ENCODE measurements around the gene LTBP1. TPM values are rescaled to one million over a fixed set of nuclear protein-coding genes. Genes with fewer than 3 reads are reported as not detected.

Gene LTBP1
- total RNA-seq, 1 donor from 2014 or later, result 124 TPM

DNA sequence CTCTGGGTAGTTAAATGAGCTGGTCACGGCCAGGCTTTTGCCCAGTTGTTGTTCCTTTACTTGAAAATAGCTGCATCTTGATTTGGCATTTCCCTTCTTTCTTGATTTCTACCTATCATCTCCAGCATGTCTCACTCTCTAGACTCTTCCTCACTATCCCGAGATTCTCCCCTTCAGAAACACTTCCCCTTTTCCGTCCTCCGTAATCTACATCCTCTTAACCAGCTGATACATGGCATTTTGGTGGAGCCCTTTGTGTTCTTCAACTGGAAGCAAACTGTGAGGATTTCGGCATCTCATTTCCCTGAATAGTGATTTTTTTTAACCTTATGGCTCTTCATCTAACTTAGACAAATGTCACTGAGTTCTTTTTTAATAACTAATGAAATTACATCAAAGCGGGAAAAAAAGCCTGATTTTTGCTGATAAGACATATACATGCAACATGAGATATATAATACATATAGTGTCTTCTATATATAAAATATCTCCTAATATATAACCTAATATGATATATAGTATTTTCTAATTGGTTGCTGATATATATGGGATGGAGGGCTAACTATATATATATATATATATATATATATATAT is 309.5 kb downstream of the LTBP1 start:
- no peak for DNase-seq (ENCODE audit: low spot score)
- intact Hi-C loops (cut with DNase I), result no loop called here

DNA sequence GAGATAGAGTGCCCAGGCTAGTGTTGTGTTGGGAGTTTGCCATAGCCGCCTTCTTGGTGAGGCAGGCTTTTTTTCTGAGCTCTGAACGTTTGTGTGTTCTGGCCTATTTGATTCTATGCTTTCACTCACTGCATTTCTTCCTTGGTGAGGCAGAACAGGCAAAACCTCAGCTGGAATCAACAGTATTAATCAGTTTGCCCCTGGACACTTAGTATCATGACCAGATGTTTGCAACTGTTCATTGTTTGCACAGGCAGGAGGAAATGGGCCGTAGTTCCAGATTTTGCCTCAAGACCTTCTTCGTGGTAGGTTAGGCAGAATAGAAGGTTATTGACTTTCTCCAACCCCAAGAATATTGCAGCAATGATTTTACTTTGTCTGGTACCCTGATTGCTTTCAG is 311.6 kb downstream of the LTBP1 start:
- intact Hi-C loops (cut with DNase I), result no loop called here

DNA sequence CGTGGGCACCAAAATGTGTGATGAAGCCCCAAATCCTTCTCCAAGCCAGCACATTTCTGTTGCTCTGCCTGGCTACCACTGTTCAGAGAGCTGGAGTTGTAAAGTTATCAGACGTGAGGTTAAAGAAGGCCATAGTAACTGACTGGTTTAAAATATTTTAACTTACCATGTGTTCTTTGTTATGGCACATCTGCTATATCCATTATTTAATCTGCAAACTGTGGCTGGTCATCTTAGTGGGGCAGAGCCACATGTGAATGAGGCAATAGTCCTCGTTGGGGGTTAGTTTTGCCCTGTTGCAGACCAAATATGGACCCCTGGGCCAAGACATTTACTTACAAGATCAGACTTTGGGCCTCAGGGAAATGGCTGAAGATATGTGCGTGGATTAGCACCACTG is 315.3 kb downstream of the LTBP1 start:
- intact Hi-C loops (cut with DNase I), result loop anchor here (10.0 kb wide), 1 partner anchor 127 kb away; no protein-coding TSS in a partner anchor
- no peak for DNase-seq (ENCODE audit: low spot score)

More for the DNA sequence above, 311.6 kb downstream of the LTBP1 start:
- DNase-seq (ENCODE audit: low spot score), result no peak

DNA sequence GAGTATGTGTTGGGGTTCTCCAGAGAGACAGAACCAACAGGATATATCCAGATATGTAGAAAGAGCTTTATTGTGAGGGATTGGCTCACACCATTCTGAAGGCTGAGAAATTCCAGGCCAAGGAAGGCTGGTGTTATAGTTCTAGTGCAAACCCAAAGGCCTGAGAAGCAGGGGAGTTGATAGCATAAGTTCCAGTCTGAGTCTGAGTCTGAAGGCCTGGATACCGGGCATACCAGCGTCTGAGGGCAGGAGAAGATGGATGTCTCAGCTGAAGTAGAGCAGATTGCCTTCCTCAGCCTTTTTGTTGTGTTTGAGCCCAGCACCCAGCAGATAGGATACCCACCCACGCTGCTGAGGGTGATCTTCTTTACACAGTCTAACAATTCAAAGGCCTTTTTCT is 318.0 kb downstream of the LTBP1 start:
- intact Hi-C loops (cut with DNase I), result loop anchor here (5.0 to 10.0 kb wide), 3 partner anchors 130 to 492 kb away; no protein-coding TSS in a partner anchor
- DNase-seq (ENCODE audit: low spot score), result no peak

DNA sequence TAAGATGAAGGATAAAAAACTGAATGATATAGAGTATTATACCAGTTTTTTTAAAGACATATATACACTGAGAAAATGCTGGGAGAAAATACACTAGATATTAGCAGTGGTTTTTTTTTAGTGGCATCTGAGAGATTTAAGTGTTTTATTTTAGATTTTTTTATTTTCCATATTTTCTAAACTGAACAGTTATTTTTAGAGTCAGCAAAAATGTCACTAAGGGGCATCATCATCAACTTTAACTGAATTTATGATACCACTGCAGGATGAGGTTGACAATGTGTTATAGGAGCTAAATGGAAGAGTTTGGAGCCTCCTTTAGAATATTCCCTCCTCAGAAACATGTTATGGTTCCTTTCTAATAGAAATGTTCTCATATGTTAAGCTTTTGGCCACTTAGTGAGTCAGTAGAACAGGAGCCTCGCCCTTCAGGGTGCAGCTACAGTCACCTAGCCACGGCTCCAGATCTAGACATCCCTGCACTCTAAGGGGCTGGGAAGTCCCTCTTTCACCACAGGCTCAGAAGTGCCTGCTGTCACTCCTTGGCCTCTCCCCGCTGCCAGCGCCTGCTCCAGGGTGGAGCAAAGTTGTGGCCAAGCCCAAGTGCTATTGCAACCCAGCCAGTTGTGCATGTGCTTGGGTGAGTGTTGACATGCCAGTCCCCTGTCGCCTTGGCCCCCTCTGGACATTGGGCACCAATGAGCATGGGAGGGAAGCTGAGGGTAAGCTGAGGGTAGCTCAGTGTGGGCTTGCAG is 319.0 kb downstream of the LTBP1 start:
- intact Hi-C loops (cut with DNase I), result loop anchor here (5.0 to 10.0 kb wide), 3 partner anchors 131 to 493 kb away; no protein-coding TSS in a partner anchor
- DNase-seq (ENCODE audit: low spot score), result no peak

DNA sequence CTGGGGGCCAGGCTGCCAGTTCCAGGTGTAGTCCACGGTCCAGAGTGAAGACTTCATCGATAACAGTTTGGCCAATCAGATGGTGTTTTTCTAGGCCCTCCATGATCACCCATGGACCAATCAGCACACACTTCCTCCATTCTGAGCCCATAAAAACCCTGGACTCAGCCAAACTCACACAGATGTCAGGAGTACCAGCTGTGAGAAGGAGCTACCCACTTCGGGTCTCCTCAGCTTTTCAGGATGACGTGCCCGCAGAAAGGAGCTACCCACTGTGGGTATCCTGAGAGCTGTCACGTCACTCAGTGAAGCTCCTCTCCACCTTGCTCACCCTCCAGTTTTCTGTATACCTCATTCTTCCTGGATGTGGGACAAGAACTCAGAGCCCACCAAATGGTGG is 319.7 kb downstream of the LTBP1 start:
- intact Hi-C loops (cut with DNase I), result loop anchor here (5.0 to 10.0 kb wide), 3 partner anchors 132 to 494 kb away; no protein-coding TSS in a partner anchor
- no peak for DNase-seq (ENCODE audit: low spot score)

DNA sequence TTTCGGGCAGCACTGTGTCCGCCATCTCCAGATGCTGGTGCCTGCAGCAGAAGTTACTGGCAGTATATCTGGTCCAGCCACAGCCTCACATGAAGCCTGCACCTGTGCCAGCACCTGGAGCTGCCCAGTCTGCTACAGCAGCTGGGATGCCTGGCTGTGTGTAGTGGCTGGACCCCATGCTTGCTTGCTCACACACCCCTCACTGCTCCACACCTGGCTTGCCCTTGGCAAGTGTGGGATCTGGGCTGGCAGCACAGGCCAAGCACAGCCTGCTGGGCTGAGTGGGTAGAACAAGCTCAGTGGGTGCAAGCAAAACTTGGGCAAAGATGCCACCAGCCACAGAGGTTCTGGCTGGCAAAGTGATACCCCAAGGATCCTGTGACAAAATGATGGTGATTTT is 320.3 kb downstream of the LTBP1 start:
- intact Hi-C loops (cut with DNase I), result loop anchor here (5.0 to 10.0 kb wide), 3 partner anchors 132 to 495 kb away; no protein-coding TSS in a partner anchor
- no peak for DNase-seq (ENCODE audit: low spot score)

DNA sequence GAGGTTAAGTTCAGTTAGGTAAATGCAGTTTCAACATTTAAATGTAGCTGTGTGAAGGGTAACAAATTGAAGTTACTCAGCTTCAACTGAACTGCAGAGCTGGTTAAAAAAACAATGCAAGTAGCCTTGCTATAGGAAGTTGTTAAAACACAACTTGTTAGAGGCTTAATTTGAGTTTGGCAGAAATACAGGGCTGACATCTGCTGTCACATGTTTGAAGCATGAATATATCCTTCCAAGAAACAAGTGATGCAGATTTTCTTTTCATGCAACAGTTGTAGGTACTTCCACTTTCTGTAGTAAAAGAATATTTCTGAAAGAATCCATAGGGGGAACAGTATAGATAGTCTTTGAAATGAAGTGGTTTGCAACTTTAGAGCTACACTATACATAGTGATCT is 321.0 kb downstream of the LTBP1 start:
- intact Hi-C loops (cut with DNase I), result loop anchor here (5.0 to 10.0 kb wide), 3 partner anchors 133 to 495 kb away; no protein-coding TSS in a partner anchor
- DNase-seq (ENCODE audit: low spot score), result no peak

DNA sequence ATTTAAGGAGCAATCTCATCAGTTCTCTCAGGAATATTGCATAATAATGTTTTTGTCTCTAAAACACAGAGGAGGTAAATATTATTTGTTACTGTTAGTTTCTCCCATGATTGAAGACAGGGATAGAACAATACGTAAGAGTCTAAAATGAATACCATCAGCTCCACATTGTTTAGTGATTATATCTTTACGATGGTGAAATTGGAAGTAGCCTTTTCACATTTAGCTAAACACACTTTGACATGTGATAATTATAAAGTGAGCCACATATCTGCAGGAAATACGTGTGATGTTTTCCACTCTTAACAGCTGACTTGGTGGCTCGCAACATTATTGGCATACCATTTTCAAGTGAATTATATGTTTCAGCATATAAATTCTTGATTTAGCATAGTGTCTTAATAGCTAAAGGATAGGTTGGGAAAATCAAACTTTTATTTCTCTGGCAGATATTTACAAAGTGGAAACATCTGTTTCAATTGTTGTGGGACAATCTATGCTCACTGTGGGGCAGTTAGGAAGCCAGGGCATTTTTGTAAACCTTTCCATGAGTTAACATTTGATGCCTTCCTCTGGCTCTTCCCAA is 321.6 kb downstream of the LTBP1 start:
- intact Hi-C loops (cut with DNase I), result loop anchor here (5.0 to 10.0 kb wide), 3 partner anchors 134 to 496 kb away; no protein-coding TSS in a partner anchor

DNA sequence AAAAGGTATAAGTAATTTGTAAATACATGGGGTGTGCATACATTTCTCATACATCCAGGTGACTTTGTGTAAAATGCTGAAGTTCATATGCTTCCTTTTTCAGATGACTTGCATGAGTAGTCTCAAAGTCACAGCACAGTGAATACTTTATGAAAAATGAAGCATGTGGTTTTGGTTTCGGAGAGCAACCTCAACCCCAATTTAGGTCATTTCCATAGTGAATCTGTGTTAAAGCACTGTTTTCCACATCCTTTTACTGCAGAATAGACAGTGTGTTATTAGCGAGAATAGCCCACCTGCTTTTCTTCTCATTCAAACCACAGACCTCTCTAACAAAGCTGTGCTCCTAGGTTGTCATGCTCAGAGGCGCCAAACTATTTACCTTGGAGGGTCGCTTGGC is 325.2 kb downstream of the LTBP1 start:
- intact Hi-C loops (cut with DNase I), result loop anchor here (5.0 kb wide), 1 partner anchor 240 kb away; no protein-coding TSS in a partner anchor
- no peak for DNase-seq (ENCODE audit: low spot score)

More for the DNA sequence above, 321.6 kb downstream of the LTBP1 start:
- no peak for DNase-seq (ENCODE audit: low spot score)

DNA sequence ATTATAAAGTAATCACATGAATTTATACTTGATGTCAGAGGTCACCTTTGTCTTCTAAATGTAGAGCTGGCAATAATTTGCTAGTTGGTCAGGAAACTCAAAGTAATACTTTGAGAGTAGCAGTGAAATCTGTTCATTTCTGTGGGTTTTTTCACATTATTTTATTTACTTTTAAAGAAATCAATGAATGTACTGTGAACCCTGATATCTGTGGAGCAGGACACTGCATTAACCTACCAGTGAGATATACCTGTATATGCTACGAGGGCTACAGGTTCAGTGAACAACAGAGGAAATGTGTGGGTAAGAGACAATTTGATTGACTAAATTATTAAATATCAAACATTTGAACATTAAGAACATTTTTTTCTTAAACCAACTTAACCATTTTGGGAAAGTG is 326.7 kb downstream of the LTBP1 start:
- DNase-seq (ENCODE audit: low spot score), result no peak
- intact Hi-C loops (cut with DNase I), result loop anchor here (5.0 kb wide), 1 partner anchor 241 kb away; no protein-coding TSS in a partner anchor

DNA sequence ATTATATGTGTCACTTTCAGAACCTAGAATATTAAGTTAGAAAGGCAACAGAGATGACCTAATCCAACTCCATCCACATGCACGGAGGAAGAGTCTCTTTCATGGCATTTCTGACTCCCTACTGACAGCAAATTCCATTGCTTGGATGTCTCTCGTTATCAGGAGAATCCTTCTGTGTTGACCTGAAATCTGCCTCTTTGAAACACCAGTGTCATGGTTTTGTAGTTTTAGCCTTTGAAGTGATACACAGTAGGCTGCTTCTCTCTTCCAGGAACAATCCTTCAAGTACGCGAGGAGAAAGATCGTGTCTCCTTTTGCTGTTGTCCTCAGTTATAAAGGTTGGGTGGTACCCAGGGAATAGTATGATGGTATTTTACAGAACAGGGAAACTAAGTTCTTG is 327.8 kb downstream of the LTBP1 start:
- intact Hi-C loops (cut with DNase I), result loop anchor here (5.0 kb wide), 1 partner anchor 242 kb away; no protein-coding TSS in a partner anchor
- no peak for DNase-seq (ENCODE audit: low spot score)

DNA sequence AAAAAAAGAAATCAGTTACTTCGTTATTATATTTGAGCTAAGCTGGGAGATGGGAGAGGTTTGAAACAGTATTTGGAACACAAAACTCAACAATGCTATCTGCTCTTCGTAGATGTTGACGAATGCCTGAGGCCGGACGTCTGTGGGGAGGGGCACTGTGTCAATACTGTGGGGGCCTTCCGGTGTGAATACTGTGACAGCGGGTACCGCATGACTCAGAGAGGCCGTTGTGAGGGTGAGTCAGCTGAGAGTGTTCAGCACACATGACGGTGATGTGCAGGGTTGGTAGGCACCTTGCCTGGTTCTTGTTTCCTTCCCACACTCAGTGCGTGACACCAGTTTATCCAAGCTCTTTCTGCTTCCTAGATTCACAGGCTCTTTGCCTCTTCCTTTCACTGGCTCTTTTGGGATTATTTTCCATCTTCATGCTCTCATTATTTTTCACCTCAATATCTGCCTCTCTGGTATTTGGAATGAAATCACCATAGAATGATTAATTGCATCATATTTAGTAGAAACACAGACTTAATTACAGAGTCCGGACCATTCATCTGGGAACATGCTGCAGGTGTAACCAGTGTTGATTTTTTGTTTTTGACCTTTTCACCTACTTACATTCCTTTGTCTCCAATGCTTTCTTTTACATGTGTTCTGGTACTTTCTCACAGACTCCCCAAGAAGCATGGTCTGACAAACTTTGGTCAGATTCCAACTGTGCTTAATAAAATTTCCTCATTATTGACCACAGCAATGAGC is 329.1 kb downstream of the LTBP1 start:
- intact Hi-C loops (cut with DNase I), result loop anchor here (5.0 kb wide), 1 partner anchor 96 kb away; no protein-coding TSS in a partner anchor
- DNase-seq (ENCODE audit: low spot score), result no peak

DNA sequence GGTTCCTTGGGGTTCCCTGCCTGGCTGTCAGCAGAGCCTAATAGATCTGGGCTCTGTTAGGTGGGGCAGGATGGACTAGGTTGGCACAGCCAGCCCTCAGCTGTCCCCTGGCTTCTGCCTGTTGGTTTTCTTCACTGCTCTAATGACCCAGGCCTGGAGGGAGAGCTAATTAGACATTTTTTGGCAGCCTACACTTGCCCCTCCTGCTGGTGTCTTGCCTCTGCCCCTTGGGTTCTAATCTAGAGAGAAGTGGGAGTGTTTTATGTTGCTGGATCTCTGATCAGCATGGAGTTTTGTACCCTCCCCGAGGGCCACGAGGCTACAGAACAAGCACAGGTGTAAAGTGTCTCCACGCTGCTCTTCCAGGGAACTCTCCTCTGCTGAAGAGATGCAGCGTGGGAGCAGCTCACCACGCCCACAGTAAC is 330.3 kb downstream of the LTBP1 start:
- DNase-seq (ENCODE audit: low spot score), result no peak
- intact Hi-C loops (cut with DNase I), result loop anchor here (5.0 kb wide), 1 partner anchor 95 kb away; no protein-coding TSS in a partner anchor

DNA sequence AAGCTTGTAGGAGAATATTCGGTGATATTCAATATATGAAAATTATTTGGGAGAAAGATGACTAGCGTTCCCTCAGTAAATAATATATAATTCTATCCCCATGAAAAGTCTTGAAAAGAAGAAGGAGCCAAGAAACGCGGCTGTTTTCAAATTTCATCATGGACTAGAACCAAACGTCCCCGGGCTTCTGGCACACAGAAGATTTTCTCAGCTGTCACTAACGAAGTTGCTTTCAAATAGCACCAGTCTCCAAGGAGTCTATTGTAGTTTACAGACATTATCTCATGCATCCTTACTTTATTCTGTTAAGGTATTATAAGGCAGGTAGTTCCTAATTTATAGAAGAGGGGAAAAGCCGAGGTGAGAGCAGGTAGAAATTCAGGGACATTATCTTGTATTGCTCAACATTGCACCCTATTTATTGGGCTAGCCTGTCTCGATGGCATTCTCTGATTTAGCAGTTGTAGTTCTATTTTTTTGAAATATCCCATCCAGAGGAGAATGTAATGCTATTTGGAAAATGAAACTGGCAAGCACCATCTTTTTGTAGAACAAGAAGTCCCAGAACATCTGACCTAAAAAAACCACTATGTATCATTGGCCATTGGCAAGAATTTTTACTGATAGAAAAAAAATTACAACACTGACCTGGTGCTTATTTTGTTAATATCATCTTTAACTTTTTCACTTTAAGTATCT is 331.6 kb downstream of the LTBP1 start:
- intact Hi-C loops (cut with DNase I), result loop anchor here (5.0 kb wide), 1 partner anchor 94 kb away; no protein-coding TSS in a partner anchor
- DNase-seq (ENCODE audit: low spot score), result no peak

DNA sequence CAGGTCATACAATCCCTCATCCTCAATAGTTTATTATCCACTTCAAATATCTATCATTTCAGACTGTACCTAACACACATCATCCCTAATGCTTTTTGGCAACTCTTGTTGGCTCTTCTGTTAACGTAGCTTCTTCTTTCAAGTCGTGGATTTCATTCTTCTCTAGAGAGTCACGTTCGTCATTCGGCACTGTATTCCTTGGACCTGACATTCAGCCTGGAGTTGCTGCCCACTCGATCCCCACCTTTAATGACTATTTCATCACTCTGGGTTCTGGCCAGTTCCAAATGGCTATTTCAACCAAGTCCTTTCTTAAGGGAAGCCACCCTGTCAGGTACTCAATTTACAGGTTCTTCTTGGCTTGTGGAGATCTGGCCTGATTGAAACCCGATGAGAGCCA is 337.5 kb downstream of the LTBP1 start:
- intact Hi-C loops (cut with DNase I), result no loop called here
- no peak for DNase-seq (ENCODE audit: low spot score)

DNA sequence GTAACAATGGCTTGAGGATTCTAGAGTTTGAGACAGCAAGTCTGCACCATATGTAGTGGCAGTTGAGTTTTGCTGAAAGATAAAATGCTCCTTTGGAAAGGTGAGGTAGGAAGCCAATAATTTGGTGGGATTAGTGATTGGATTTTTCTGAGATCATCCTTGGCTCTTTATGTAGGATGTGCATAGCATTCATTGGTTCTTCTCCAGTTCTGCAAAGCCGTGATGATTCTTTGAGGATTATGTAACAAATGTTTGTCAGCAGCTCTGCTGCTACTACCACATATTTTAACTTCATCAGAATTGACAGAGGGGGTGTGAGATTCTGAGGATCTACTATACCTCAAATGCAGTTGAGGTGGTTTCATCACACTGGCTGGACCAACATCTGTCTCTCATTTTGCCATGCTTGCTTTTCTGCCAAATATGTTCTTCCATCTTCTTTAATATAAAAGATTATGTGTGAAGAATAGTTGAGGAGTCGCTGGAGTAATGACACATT is 340.8 kb downstream of the LTBP1 start:
- intact Hi-C loops (cut with DNase I), result no loop called here
- DNase-seq (ENCODE audit: low spot score), result no peak

DNA sequence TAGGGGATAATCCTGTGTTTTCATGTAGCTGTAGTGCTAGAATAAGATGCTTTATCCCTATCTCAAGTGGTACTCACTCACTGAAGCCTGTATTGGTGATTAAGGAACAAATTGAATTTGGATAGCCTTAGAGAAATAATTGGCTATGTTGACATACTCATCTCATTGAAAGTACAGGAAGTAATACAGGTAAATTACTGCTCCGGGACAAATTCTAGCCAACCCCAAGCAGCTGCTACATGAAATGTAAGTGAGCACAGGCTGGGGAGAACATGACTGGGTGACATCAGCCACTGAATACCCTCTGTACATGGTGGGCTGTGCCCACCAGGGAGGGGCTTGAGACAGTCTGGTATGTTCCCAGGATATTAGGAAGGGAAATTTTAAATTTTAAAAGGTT is 341.3 kb downstream of the LTBP1 start:
- DNase-seq (ENCODE audit: low spot score), result no peak
- intact Hi-C loops (cut with DNase I), result no loop called here

DNA sequence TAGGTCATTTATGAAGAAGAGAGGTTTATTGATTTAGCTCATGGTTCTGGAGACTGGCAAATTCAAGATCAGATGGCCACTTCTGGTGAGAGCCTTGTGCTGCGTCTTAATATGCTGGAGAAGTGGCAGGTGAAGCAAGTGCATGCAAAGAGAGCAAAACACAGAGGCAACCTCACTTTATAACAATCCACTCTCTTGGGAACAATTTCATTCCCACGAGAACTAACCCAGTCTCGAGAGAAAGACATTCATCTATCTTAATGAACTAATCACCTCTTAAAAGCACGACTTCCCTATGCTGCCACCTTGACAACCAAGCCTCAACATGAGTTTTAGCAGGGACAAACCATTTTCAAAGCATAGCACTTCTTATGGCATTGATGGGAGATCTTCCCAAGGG is 343.2 kb downstream of the LTBP1 start:
- intact Hi-C loops (cut with DNase I), result no loop called here
- DNase-seq (ENCODE audit: low spot score), result no peak
